IMR-90 (cell line): ENCODE results near the gene PLA2G4E. TPM values are rescaled to one million over a fixed set of nuclear protein-coding genes. Genes with fewer than 3 reads are reported as not detected.

Experiments
- ATAC-seq: fragments of 200-7000 bp; cut with Tn5 transposase; 2 replicates; pipeline ENCODE4 v1.9.1; 2020; ENCODE audit warnings: low read depth, mild to moderate bottlenecking, moderate library complexity
- BruUV-seq: library from RNA; stranded (reverse); fragments of 400-500 nt; replicated peaks from 2 replicates; lab custom pipeline; 2021; lab: Mats Ljungman, UMichigan
- CTCF ChIA-PET: fragments of 300-600 bp; formaldehyde crosslinking; extraction: SDS; loops from one replicate; lab custom pipeline; 2021; ENCODE audit warnings: antibody characterized with exemption; lab: Yijun Ruan, JAX
- POLR2A ChIA-PET: fragments of 300-600 bp; sonication (Branson Sonifier 250); formaldehyde crosslinking; loops from one replicate; lab custom pipeline; 2022; ENCODE audit warnings: antibody characterized with exemption; ENCODE audit not compliant: unreplicated experiment; lab: Charles Lee
- DNase-seq: peaks from one replicate; pipeline ENCODE4 v3.0.0; 2013
- H2AFZ ChIP-seq: replicated peaks from 2 replicates; pipeline ENCODE3; 2013; ENCODE audit warnings: low read length, mild to moderate bottlenecking; ENCODE audit not compliant: poor library complexity
- H2AK5ac ChIP-seq: 2 replicates; pipeline ENCODE4 v1.6.1; 2013; ENCODE audit warnings: low read depth, low read length, inconsistent platforms
- H2AK9ac ChIP-seq: replicated peaks from 2 replicates; pipeline ENCODE3; 2013; ENCODE audit warnings: mild to moderate bottlenecking, low read depth, low read length, moderate library complexity; ENCODE audit not compliant: poor library complexity
- H2BK120ac ChIP-seq: 2 replicates; pipeline ENCODE4 v1.6.1; 2013; ENCODE audit warnings: low read depth, low read length, inconsistent platforms
- H2BK15ac ChIP-seq: 3 replicates; pipeline ENCODE4 v1.6.1; 2013; ENCODE audit warnings: low read depth, low read length, inconsistent platforms
- H2BK20ac ChIP-seq: 2 replicates; pipeline ENCODE4 v1.6.1; 2013; ENCODE audit warnings: low read depth, mild to moderate bottlenecking, inconsistent platforms, low read length, moderate library complexity
- H2BK5ac ChIP-seq: 2 replicates; pipeline ENCODE4 v1.6.1; 2013; ENCODE audit warnings: mild to moderate bottlenecking, low read depth, low read length, inconsistent platforms; ENCODE audit not compliant: poor library complexity, severe bottlenecking
- H3K14ac ChIP-seq: replicated peaks from 2 replicates; pipeline ENCODE4 v1.6.1; 2013; ENCODE audit warnings: low read depth, low read length, inconsistent platforms
- H3K18ac ChIP-seq: 2 replicates; pipeline ENCODE4 v1.6.1; 2013; ENCODE audit warnings: low read depth, low read length, control low read depth
- H3K23ac ChIP-seq: 2 replicates; pipeline ENCODE4 v1.6.1; 2013; ENCODE audit warnings: low read depth, low read length, inconsistent platforms
- H3K27ac ChIP-seq: 2 replicates; pipeline ENCODE4 v1.5.1; 2013; ENCODE audit warnings: mild to moderate bottlenecking, control low read depth, low read length; ENCODE audit not compliant: insufficient read depth
- H3K27me3 ChIP-seq: 2 replicates; pipeline ENCODE4 v1.6.1; 2013; ENCODE audit warnings: low read length; ENCODE audit not compliant: control insufficient read depth, insufficient read depth
- H3K36me3 ChIP-seq: 2 replicates; pipeline ENCODE4 v1.6.1; 2013; ENCODE audit warnings: low read length, mixed read lengths; ENCODE audit not compliant: control insufficient read depth, insufficient read depth
- H3K4ac ChIP-seq: 2 replicates; pipeline ENCODE4 v1.6.1; 2013; ENCODE audit warnings: low read depth, low read length, inconsistent platforms
- H3K4me1 ChIP-seq: 2 replicates; pipeline ENCODE4 v1.6.1; 2013; ENCODE audit warnings: low read length, mixed read lengths; ENCODE audit not compliant: control insufficient read depth, insufficient read depth
- H3K4me2 ChIP-seq: 2 replicates; pipeline ENCODE4 v1.6.1; 2013; ENCODE audit warnings: low read depth, mild to moderate bottlenecking, control low read depth, low read length, moderate library complexity
- H3K4me3 ChIP-seq: 2 replicates; pipeline ENCODE4 v1.5.1; 2013; ENCODE audit warnings: low read depth, mild to moderate bottlenecking, control low read depth, low read length, moderate library complexity; ENCODE audit not compliant: insufficient read depth
- H3K56ac ChIP-seq: 2 replicates; pipeline ENCODE4 v1.6.1; 2013; ENCODE audit warnings: low read length, inconsistent platforms; ENCODE audit not compliant: insufficient read depth; ENCODE audit errors: extremely low read depth
- H3K79me1 ChIP-seq, 2 experiments: 2 replicates each; pipeline ENCODE4 v1.6.1; 2013; ENCODE audit warnings: low read length in 2 of 2, inconsistent platforms in 1 of 2, low read depth in 1 of 2
- H3K9ac ChIP-seq: 2 replicates; pipeline ENCODE4 v1.6.1; 2013; ENCODE audit warnings: low read depth, low read length, control low read depth
- H3K9me1 ChIP-seq: 2 replicates; pipeline ENCODE4 v1.6.1; 2013; ENCODE audit warnings: low read length, inconsistent platforms; ENCODE audit not compliant: insufficient read depth
- H3K9me3 ChIP-seq: 2 replicates; pipeline ENCODE4 v1.6.1; 2013; ENCODE audit warnings: low read length; ENCODE audit not compliant: control insufficient read depth, insufficient read depth
- H4K20me1 ChIP-seq: 2 replicates; pipeline ENCODE4 v1.6.1; 2013; ENCODE audit warnings: low read length, inconsistent platforms; ENCODE audit not compliant: insufficient read depth
- H4K5ac ChIP-seq: 2 replicates; pipeline ENCODE4 v1.6.1; 2013; ENCODE audit warnings: mild to moderate bottlenecking, low read depth, low read length, control low read depth
- H4K8ac ChIP-seq, 2 experiments: 2 replicates each; pipeline ENCODE4 v1.6.1; 2013; ENCODE audit warnings: low read depth in 2 of 2, low read length in 2 of 2, control low read depth in 1 of 2, inconsistent platforms in 1 of 2
- H4K91ac ChIP-seq: 2 replicates; pipeline ENCODE4 v1.6.1; 2013; ENCODE audit warnings: low read depth, low read length, inconsistent platforms; ENCODE audit not compliant: insufficient read depth
- BHLHE40 ChIP-seq: fragments of 150-350 bp; IDR thresholded peaks from 2 replicates; pipeline ENCODE4 v1.6.1; 2016; ENCODE audit warnings: mild to moderate bottlenecking, low read depth, low read length
- CHD1 ChIP-seq: IDR thresholded peaks from 2 replicates; pipeline ENCODE4 v1.6.1; 2012; ENCODE audit warnings: low read depth, low read length, improper control_type of control experiment
- CTCF ChIP-seq: conservative IDR thresholded peaks from 2 replicates; pipeline ENCODE4 v1.5.1; 2012; ENCODE audit warnings: mild to moderate bottlenecking, low read depth, low read length, improper control_type of control experiment
- ELK1 ChIP-seq: fragments of 150-350 bp; IDR thresholded peaks from 2 replicates; pipeline ENCODE4 v1.6.1; 2016; ENCODE audit warnings: low read depth, mild to moderate bottlenecking, low read length, moderate library complexity, borderline replicate concordance
- FOS ChIP-seq: fragments of 150-350 bp; IDR thresholded peaks from 2 replicates; pipeline ENCODE4 v1.6.1; 2016; ENCODE audit warnings: low read depth, low read length
- MAFK ChIP-seq: IDR thresholded peaks from 2 replicates; pipeline ENCODE4 v1.6.1; 2012; ENCODE audit warnings: low read depth, low read length, improper control_type of control experiment
- MAZ ChIP-seq: IDR thresholded peaks from 2 replicates; pipeline ENCODE4 v1.6.1; 2012; ENCODE audit warnings: low read depth, mild to moderate bottlenecking, low read length, improper control_type of control experiment, moderate library complexity, borderline replicate concordance
- MXI1 ChIP-seq: IDR thresholded peaks from 2 replicates; pipeline ENCODE4 v1.6.1; 2012; ENCODE audit warnings: low read depth, mild to moderate bottlenecking, low read length, moderate library complexity, borderline replicate concordance
- NFE2L2 ChIP-seq: fragments of 150-350 bp; IDR thresholded peaks from 2 replicates; pipeline ENCODE4 v1.6.1; 2016; ENCODE audit warnings: low read depth, mild to moderate bottlenecking, low read length
- POLR2A ChIP-seq: IDR thresholded peaks from 2 replicates; pipeline ENCODE4 v1.6.1; 2012; ENCODE audit warnings: mild to moderate bottlenecking, low read depth, low read length
- RAD21 ChIP-seq: IDR thresholded peaks from 2 replicates; pipeline ENCODE4 v1.6.1; 2012; ENCODE audit warnings: low read length, improper control_type of control experiment
- RCOR1 ChIP-seq: IDR thresholded peaks from 2 replicates; pipeline ENCODE4 v1.6.1; 2012; ENCODE audit warnings: mild to moderate bottlenecking, low read length, improper control_type of control experiment; ENCODE audit not compliant: insufficient replicate concordance
- RFX5 ChIP-seq: IDR thresholded peaks from 2 replicates; pipeline ENCODE4 v1.8.0; 2012; ENCODE audit warnings: low read depth, mild to moderate bottlenecking, low read length, moderate library complexity
- SMC3 ChIP-seq: fragments of 150-350 bp; IDR thresholded peaks from 2 replicates; pipeline ENCODE4 v1.6.1; 2016; ENCODE audit warnings: low read depth, mild to moderate bottlenecking, antibody characterized with exemption, low read length, moderate library complexity
- USF2 ChIP-seq: fragments of 150-350 bp; IDR thresholded peaks from 2 replicates; pipeline ENCODE4 v1.6.1; 2017; ENCODE audit warnings: mild to moderate bottlenecking, antibody characterized with exemption, low read length, low read depth
- WGBS, 2 experiments: methylation state at CpG; one replicate each; pipeline versions ENCODE4 v1.1.5 to v1.1.7; 2013; ENCODE audit warnings: missing lambda C conversion rate in 2 of 2; ENCODE audit not compliant: insufficient read length in 1 of 2; ENCODE audit errors: extremely low coverage in 2 of 2; 5-methylcytosine and 5-hydroxymethylcytosine counted together
- dilution Hi-C: fragments of 300-500 bp; cut with HindIII; formaldehyde crosslinking; loops from one replicate; pipeline ENCODE4 v1.14.3; 2018; ENCODE audit warnings: low sequenced_read_pairs; ENCODE audit not compliant: unreplicated experiment
- in situ Hi-C: fragments of 300-500 bp; cut with MboI; formaldehyde crosslinking; loops from 3 replicates; pipeline ENCODE4 v1.14.3; 2019; ENCODE audit warnings: low sequenced_read_pairs, inconsistent platforms, mixed read lengths
- intact Hi-C: fragments of 100-400 bp; cut with micrococcal nuclease; formaldehyde crosslinking; loops from 2 replicates; pipeline ENCODE4 v1.10.0; 2022
- polyA plus RNA-seq, 3 experiments: library from polyadenylated mRNA; depleted of rRNA; stranded (reverse); fragments of >200 nt; gene quantifications; 2 replicates each; pipeline ENCODE4 v1.2.3, GENCODE V29; 2012; ENCODE audit warnings: low replicate concordance in 1 of 3
- total RNA-seq: library from RNA; depleted of rRNA; stranded (reverse); fragments of >200 nt; gene quantifications from 2 replicates; pipeline ENCODE4 v1.2.3, GENCODE V29; 2012

PLA2G4E gene
- total and polyA plus RNA-seq, 2 of the 4 experiments (the other 2 are of a cell fraction) = not detected

- Histone ChIP-seq H4K5ac (no peak overlapping the region), H4K20me1 (no peaks in the 10 kb centered on the region), H4K91ac (no peak overlapping the region), H3K9me1 (no peaks in the 10 kb centered on the region), H3K9ac (no peak overlapping the region), H3K79me1 (no peaks in the 10 kb centered on the region), H3K23ac (no peak overlapping the region), H3K18ac (no peak overlapping the region), H3K9me3 (no peaks in the 10 kb centered on the region), H2BK5ac (no peak overlapping the region), H3K4me1 (no peaks in the 10 kb centered on the region), H4K8ac (no peak overlapping the region), H3K4me3 (no peak overlapping the region), H2AFZ (no peak overlapping the region), H3K4ac (no peak overlapping the region), H2BK15ac (no peak overlapping the region), H3K27me3 (peaks cover 39% of the 10 kb centered on the region), H3K56ac (no peak overlapping the region), H3K14ac (no peak overlapping the region), H2BK20ac (no peak overlapping the region), H3K4me2 (no peak overlapping the region), H3K27ac (no peak overlapping the region), H2BK120ac (no peak overlapping the region), H2AK9ac (no peak overlapping the region), H2AK5ac (no peak overlapping the region), H3K36me3 (no peaks in the 10 kb centered on the region)
- TF ChIP-seq FOS = no peak
- TF ChIP-seq CTCF = no peak
- no peak for TF ChIP-seq ELK1
- TF ChIP-seq MXI1 = no peak
- no peak for TF ChIP-seq MAZ
- no peak for TF ChIP-seq MAFK
- no peak for TF ChIP-seq NFE2L2
- no peak for TF ChIP-seq RFX5
- TF ChIP-seq USF2 = no peak
- TF ChIP-seq CHD1 = no peak
- TF ChIP-seq SMC3 = no peak
- TF ChIP-seq RCOR1 = no peak
- TF ChIP-seq RAD21 = no peak
- TF ChIP-seq POLR2A = no peak
- TF ChIP-seq BHLHE40 = no peak
- intact Hi-C loops (loop anchor here (2.0 kb wide), 1 partner anchor 87 kb away; no protein-coding TSS in a partner anchor), dilution Hi-C loops (no loop called here), in situ Hi-C loops (no loop called here)
- DNase-seq (no peak), ATAC-seq (no peak)
- ChIA-PET POLR2A (interaction anchor here (0.5 kb wide), 1 partner anchor 533 kb away, joined by 8 read pairs; no protein-coding TSS in a partner anchor), CTCF (interaction anchor here (1.7 kb wide), 1 partner anchor 91 kb away, joined by 5 read pairs; no protein-coding TSS in a partner anchor)
- BruUV-seq = no TSS peak
- 60% methylated on average over 1 of the region's 11 CpGs; no CpG with 5 or more reads in 1 of the 2 experiments for WGBS, 2 experiments
These were observed 27.2 kb downstream of the PLA2G4E start for GRCh38 chr15:41993472-41994170.
